Measurements from ENCODE around the gene RFTN1. TPM values are rescaled to one million over a fixed set of nuclear protein-coding genes. Genes with fewer than 3 reads are reported as not detected.
"Not testable (repeated sequence)": the region's sequence is repeated elsewhere in the genome, so short reads cannot be mapped to it uniquely, and the experiment has no call there.

RFTN1 gene
- total RNA-seq, 2 experiments from 2014 or later = 81.8 to 152 TPM

DNA sequence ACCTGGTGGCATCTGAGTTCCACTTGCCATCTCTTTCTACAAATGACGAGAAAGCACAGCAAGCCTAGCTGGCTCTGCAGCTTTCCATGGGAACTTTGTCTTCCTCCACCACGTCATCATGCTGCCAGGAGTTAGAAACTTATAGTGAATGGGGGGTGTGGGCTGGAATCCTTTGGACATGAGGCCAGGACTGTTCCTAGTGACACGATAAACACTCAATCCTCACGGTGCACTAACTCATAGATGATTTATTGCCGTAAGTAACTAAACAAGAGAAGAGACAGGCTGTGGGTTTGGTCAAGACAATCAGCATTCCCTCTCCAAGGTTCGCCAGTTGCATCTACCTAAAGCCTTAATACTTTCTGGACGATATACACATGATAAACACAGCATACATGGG lies 197.9 kb downstream of the RFTN1 start:
- no peaks in the 10 kb centered on the region for H3K9me2 ChIP-seq (ENCODE audit: insufficient read depth, low read length)
- intact Hi-C loops (cut with micrococcal nuclease; ENCODE audit: unreplicated experiment) = no loop called here
- no peak overlapping the region for H3K4me2 ChIP-seq (ENCODE audit: low read length)
- no peak overlapping the region for H3K4me3 ChIP-seq (ENCODE audit: low read depth, low read length, poor library complexity, severe bottlenecking)
- no peaks in the 10 kb centered on the region for H4K20me1 ChIP-seq (ENCODE audit: insufficient read depth, low read length)
- TSS peak; percentile 44 for BruUV-seq (replicated peaks)
- no peak for DNase-seq (ENCODE audit: low spot score)
- H3K79me2 ChIP-seq (ENCODE audit: insufficient read depth, low read depth, low read length) = no peaks in the 10 kb centered on the region
- peaks cover 93% of the 10 kb centered on the region for H3K36me3 ChIP-seq (ENCODE audit: insufficient read depth, low read length)
- H3K4me1 ChIP-seq (ENCODE audit: insufficient read depth, low read length, poor library complexity, severe bottlenecking) = peaks cover 5% of the 10 kb centered on the region
- TF ChIP-seq EZH2phosphoT487 (IDR thresholded peaks at IDR 0.05; ENCODE audit: borderline replicate concordance, low read depth, low read length) = no peak
- TF ChIP-seq, protein P1, sequence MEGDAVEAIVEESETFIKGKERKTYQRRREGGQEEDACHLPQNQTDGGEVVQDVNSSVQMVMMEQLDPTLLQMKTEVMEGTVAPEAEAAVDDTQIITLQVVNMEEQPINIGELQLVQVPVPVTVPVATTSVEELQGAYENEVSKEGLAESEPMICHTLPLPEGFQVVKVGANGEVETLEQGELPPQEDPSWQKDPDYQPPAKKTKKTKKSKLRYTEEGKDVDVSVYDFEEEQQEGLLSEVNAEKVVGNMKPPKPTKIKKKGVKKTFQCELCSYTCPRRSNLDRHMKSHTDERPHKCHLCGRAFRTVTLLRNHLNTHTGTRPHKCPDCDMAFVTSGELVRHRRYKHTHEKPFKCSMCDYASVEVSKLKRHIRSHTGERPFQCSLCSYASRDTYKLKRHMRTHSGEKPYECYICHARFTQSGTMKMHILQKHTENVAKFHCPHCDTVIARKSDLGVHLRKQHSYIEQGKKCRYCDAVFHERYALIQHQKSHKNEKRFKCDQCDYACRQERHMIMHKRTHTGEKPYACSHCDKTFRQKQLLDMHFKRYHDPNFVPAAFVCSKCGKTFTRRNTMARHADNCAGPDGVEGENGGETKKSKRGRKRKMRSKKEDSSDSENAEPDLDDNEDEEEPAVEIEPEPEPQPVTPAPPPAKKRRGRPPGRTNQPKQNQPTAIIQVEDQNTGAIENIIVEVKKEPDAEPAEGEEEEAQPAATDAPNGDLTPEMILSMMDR (conservative IDR thresholded peaks at IDR 0.05; ENCODE audit: low read length) = no peak
- no peak overlapping the region for H3K27ac ChIP-seq (ENCODE audit: low read depth, low read length, poor library complexity, severe bottlenecking)
- H3K9me3 ChIP-seq (ENCODE audit: low read length) = no peaks in the 10 kb centered on the region
- ChIA-PET POLR2A (no interaction called here), CTCF (ENCODE audit: unreplicated experiment) (no interaction called here)
- H2AFZ ChIP-seq (ENCODE audit: low read length) = no peak overlapping the region

DNA sequence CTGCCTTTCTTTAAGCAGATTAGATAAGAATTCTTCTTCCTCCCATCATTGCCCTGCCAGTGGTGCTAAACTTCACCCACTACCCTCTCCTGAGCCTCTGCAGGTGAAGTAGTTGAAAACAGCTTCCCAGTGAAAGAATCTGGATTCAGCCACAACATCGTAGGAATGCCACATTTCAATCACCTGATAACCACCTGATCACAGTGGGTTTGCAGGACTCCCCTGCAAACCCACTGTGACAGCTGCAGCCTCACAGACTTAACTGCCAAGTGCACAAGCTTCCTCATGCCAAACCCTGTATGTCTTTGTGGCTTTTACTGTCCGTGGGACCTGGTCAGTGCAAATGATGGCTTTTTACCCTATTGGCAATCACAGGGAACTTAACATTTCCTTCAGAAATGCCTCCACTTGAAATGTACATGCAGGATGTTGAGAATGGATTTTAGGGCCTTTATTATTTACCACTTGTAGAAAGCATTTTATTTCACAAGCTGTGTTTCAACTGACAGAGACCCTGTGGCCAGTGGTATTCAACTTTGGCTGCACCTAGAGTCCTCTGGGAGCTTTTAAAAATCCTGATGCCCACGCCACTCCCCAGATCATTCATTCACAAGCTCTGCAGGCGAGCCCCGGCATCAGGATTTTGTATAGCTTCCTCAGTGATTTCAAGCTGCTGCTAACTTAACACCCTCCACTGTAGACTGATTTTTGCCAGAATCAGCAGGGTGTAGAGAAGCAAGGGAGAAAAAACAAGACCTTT lies 199.4 kb downstream of the RFTN1 start:
- Histone ChIP-seq H3K79me2 (ENCODE audit: insufficient read depth, low read depth, low read length) (no peaks in the 10 kb centered on the region), H3K4me1 (ENCODE audit: insufficient read depth, low read length, poor library complexity, severe bottlenecking) (peaks cover 5% of the 10 kb centered on the region), H3K4me3 (ENCODE audit: low read depth, low read length, poor library complexity, severe bottlenecking) (no peak overlapping the region), H3K36me3 (ENCODE audit: insufficient read depth, low read length) (peaks cover 91% of the 10 kb centered on the region), H2AFZ (ENCODE audit: low read length) (no peak overlapping the region), H3K27ac (ENCODE audit: low read depth, low read length, poor library complexity, severe bottlenecking) (no peak overlapping the region), H3K4me2 (ENCODE audit: low read length) (no peak overlapping the region), H3K9me2 (ENCODE audit: insufficient read depth, low read length) (no peaks in the 10 kb centered on the region), H3K9me3 (ENCODE audit: low read length) (no peaks in the 10 kb centered on the region), H4K20me1 (ENCODE audit: insufficient read depth, low read length) (no peaks in the 10 kb centered on the region)
- no peak for DNase-seq (ENCODE audit: low spot score)
- ChIA-PET POLR2A (interaction anchor here (0.9 to 1.1 kb wide), 2 partner anchors 23 to 198 kb away, joined by 4 read pairs; no protein-coding TSS in a partner anchor), CTCF (ENCODE audit: unreplicated experiment) (no interaction called here)
- BruUV-seq (replicated peaks) = no TSS peak
- intact Hi-C loops (cut with micrococcal nuclease; ENCODE audit: unreplicated experiment) = no loop called here
- TF ChIP-seq, protein P1 (conservative IDR thresholded peaks at IDR 0.05; ENCODE audit: low read length) = no peak
- TF ChIP-seq EZH2phosphoT487 (IDR thresholded peaks at IDR 0.05; ENCODE audit: borderline replicate concordance, low read depth, low read length) = no peak

DNA sequence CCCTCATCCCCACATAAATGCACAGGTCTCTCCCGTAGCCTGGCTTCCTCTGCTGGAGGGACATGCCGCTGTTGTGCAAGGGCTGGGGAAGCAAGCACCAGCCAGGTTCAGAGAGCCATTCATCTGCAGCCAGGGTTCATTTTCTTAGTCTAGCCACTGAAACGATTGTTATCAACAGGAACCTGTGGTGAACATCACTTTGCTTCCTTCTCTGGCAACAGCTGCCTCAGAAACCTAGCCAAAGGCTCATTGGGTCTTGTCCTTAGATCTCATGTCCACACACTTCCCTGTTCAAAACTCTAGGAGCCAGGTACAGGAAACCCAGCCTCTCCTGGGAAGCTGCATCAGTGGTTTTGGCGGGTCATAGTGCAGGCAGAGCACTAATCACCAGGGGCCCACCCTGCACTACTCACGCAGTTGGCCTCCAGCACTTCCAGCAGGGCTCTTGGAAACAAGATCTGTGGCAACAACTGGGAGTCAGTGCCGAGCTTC lies 201.5 kb downstream of the RFTN1 start:
- CTCF ChIA-PET (ENCODE audit: unreplicated experiment) = no interaction called here
- H3K36me3 ChIP-seq (ENCODE audit: insufficient read depth, low read length) = peaks cover 88% of the 10 kb centered on the region
- H3K4me2 ChIP-seq (ENCODE audit: low read length) = no peak overlapping the region
- H3K9me3 ChIP-seq (ENCODE audit: low read length) = no peaks in the 10 kb centered on the region
- no peak for TF ChIP-seq EZH2phosphoT487 (IDR thresholded peaks at IDR 0.05; ENCODE audit: borderline replicate concordance, low read depth, low read length)
- TF ChIP-seq, protein P1 (conservative IDR thresholded peaks at IDR 0.05; ENCODE audit: low read length) = no peak
- no peak overlapping the region for H2AFZ ChIP-seq (ENCODE audit: low read length)
- POLR2A ChIA-PET = no interaction called here
- H3K27ac ChIP-seq (ENCODE audit: low read depth, low read length, poor library complexity, severe bottlenecking) = no peak overlapping the region
- no peaks in the 10 kb centered on the region for H3K9me2 ChIP-seq (ENCODE audit: insufficient read depth, low read length)
- BruUV-seq (replicated peaks) = no TSS peak
- H4K20me1 ChIP-seq (ENCODE audit: insufficient read depth, low read length) = no peaks in the 10 kb centered on the region
- no peaks in the 10 kb centered on the region for H3K79me2 ChIP-seq (ENCODE audit: insufficient read depth, low read depth, low read length)
- peaks cover 5% of the 10 kb centered on the region for H3K4me1 ChIP-seq (ENCODE audit: insufficient read depth, low read length, poor library complexity, severe bottlenecking)
- no peak overlapping the region for H3K4me3 ChIP-seq (ENCODE audit: low read depth, low read length, poor library complexity, severe bottlenecking)
- intact Hi-C loops (cut with micrococcal nuclease; ENCODE audit: unreplicated experiment) = no loop called here
- DNase-seq (ENCODE audit: low spot score) = peak; percentile 28

DNA sequence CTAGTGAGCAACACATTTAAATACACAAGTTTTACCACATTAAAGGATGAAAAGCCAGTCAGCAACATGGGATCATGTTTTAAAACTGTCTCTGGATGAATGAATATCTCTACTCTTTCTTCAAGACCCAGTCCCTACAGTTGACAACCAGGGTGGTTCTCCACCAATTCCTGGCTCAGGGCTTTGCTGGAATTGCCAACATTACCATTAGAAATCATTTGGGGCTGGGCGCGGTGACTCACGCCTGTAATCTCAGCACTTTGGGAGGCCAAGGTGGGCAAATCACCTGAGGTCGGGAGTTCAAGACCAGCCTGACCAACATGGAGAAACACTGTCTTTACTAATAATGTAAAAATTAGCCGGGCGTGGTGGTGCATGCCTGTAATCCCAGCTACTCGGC lies 203.0 kb downstream of the RFTN1 start:
- not testable (repeated sequence) for BruUV-seq (replicated peaks)

More for the DNA sequence above, 203.0 kb downstream of the RFTN1 start:
- DNase-seq (ENCODE audit: low spot score); H3K79me2 ChIP-seq (ENCODE audit: insufficient read depth, low read depth, low read length); H3K4me1 ChIP-seq (ENCODE audit: insufficient read depth, low read length, poor library complexity, severe bottlenecking); H2AFZ ChIP-seq (ENCODE audit: low read length); H4K20me1 ChIP-seq (ENCODE audit: insufficient read depth, low read length); H3K27ac ChIP-seq (ENCODE audit: low read depth, low read length, poor library complexity, severe bottlenecking); H3K4me2 ChIP-seq (ENCODE audit: low read length); CTCF ChIA-PET (ENCODE audit: unreplicated experiment); H3K9me3 ChIP-seq (ENCODE audit: low read length); intact Hi-C loops (cut with micrococcal nuclease; ENCODE audit: unreplicated experiment); H3K9me2 ChIP-seq (ENCODE audit: insufficient read depth, low read length); H3K4me3 ChIP-seq (ENCODE audit: low read depth, low read length, poor library complexity, severe bottlenecking): not testable (repeated sequence)
- H3K36me3 ChIP-seq (ENCODE audit: insufficient read depth, low read length) = peaks cover 88% of the 10 kb centered on the region
- POLR2A ChIA-PET = interaction anchor here (0.6 kb wide), 1 partner anchor 560 kb away, joined by 4 read pairs; no protein-coding TSS in a partner anchor

Measured in OCI-LY7 (cell line).